SK-N-MC (cell line): ENCODE measurements around the gene SLC35A3.

Experiments
- DNase-seq: peaks from one replicate; pipeline ENCODE4 v3.0.0-alpha.2; 2011; ENCODE audit warnings: low read depth, low spot score
- H3K27ac ChIP-seq: fragments of 200-600 bp; sonication (generic); 2 replicates; pipeline ENCODE4 v1.5.1; 2016; ENCODE audit warnings: mixed run types
- H3K36me3 ChIP-seq: fragments of 200-600 bp; sonication (generic); 2 replicates; pipeline ENCODE4 v1.6.1; 2017; ENCODE audit warnings: antibody characterized with exemption, low read length, mixed read lengths; ENCODE audit not compliant: insufficient read depth
- H3K4me3 ChIP-seq: fragments of 200-600 bp; sonication (generic); 2 replicates; pipeline ENCODE4 v1.5.1; 2016
- H3K9ac ChIP-seq: fragments of 200-600 bp; sonication (generic); 2 replicates; pipeline ENCODE4 v1.8.0; 2017; ENCODE audit warnings: mixed run types, mixed read lengths; ENCODE audit not compliant: insufficient read length
- H3K9me3 ChIP-seq: fragments of 200-600 bp; sonication (generic); 2 replicates; pipeline ENCODE4 v1.6.1; 2017; ENCODE audit warnings: low read depth, mild to moderate bottlenecking, antibody characterized with exemption, low read length, moderate library complexity, mixed read lengths
- EZH2 ChIP-seq: fragments of 200-600 bp; sonication (generic); IDR thresholded peaks from one replicate; pipeline ENCODE4 v1.6.1; 2017; ENCODE audit warnings: antibody characterized with exemption
- FOXP2 ChIP-seq: optimal IDR thresholded peaks from 2 replicates; pipeline ENCODE3; 2011; ENCODE audit warnings: mild to moderate bottlenecking, moderate library complexity; ENCODE audit not compliant: insufficient read depth; ENCODE audit errors: extremely low read length, control extremely low read depth
- POLR2AphosphoS5 ChIP-seq: IDR thresholded peaks from 2 replicates; pipeline ENCODE4 v1.6.1; 2012; ENCODE audit warnings: mild to moderate bottlenecking, low read depth, low read length, borderline replicate concordance

Gene SLC35A3

GRCh38 chr1:100034470-100034869 lies 64.7 kb downstream of the SLC35A3 start:
- Histone ChIP-seq H3K36me3 (no peaks in the 10 kb centered on the region), H3K27ac (no peak overlapping the region), H3K9ac (no peak overlapping the region), H3K4me3 (no peak overlapping the region), H3K9me3 (no peaks in the 10 kb centered on the region)
- no peak for TF ChIP-seq EZH2
- no peak for TF ChIP-seq POLR2AphosphoS5
- no peak for TF ChIP-seq FOXP2
- no peak for DNase-seq

GRCh38 chr1:100035214-100035613 lies 65.4 kb downstream of the SLC35A3 start:
- no peak for TF ChIP-seq FOXP2
- TF ChIP-seq POLR2AphosphoS5: no peak
- no peak for TF ChIP-seq EZH2
- H3K36me3 ChIP-seq: no peaks in the 10 kb centered on the region
- no peaks in the 10 kb centered on the region for H3K9me3 ChIP-seq
- H3K27ac ChIP-seq: no peak overlapping the region
- H3K9ac ChIP-seq: no peak overlapping the region
- DNase-seq: no peak
- no peak overlapping the region for H3K4me3 ChIP-seq

DNA sequence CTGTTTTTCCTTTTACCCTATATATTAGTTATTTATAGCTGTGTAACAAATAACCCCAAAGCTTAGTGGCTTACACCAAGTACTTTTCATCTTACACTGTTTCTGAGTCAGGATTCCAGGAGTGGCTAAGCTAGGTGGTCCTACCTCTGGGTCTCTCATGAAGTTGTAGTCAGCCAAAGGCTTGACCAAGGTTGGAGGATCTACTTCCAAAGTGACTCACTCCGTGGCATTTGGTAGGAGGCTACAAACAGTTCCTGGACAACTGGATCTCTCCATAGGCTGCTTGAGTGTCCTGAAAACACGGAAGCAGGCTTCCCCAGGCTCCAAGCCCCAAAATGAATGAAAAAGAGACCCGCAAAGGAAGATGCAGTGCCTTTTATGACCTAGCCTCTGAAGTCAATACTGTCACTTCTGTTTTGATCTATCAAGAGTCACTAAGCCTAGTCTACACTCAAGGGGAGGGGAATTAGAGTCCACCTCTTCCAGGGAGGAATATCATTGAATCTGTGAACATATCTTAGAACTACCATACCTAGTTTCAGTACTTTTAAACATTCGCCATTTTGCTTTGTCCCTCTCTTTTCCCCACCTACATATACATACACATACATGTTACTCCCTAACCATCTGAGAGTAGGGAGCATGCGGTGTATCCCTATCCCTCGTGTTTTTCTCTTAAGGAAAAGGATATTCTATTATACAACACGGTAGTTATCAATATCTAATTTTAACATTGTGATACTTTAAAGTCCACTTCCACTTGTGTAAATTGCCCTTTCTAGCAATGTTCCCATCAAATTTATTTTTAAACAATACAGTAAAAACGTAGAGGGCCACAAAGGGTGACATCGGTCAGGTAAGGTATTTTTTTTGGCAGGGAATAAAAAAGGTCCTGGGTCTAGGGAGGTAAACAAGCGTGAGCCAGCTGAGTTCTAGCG lies 67.2 kb downstream of the SLC35A3 start:
- Histone ChIP-seq H3K4me3 (peak overlapping the region; percentile 82), H3K9ac (peak overlapping the region; percentile 91), H3K9me3 (no peaks in the 10 kb centered on the region), H3K27ac (peak overlapping the region; percentile 93), H3K36me3 (no peaks in the 10 kb centered on the region)
- TF ChIP-seq FOXP2 (no peak), EZH2 (no peak), POLR2AphosphoS5 (0 out of 2 replicates have a peak, but pooled peaks have one; percentile 20)
- no peak for DNase-seq

DNA sequence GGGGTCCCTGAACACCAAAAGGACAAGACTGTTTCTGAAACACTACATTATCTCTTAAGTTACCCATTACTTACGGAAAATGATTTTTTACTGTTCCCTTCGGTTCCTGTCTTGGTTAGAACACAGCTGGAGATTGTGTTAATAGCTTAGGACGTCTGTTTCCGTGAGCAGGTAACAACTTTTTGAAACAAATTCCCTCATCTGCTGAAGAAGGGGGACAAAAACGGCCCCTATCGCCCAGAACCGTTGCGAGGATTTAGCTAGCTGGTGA lies 67.8 kb downstream of the SLC35A3 start:
- peaks cover under 1% of the 10 kb centered on the region; the same call in 1 of the 2 replicates for H3K36me3 ChIP-seq
- peak overlapping the region; percentile 91 for H3K9ac ChIP-seq
- no peaks in the 10 kb centered on the region for H3K9me3 ChIP-seq
- H3K27ac ChIP-seq: peak overlapping the region; percentile 93
- no peak for TF ChIP-seq FOXP2
- TF ChIP-seq EZH2: no peak
- TF ChIP-seq POLR2AphosphoS5: no peak
- no peak for DNase-seq
- H3K4me3 ChIP-seq: peak overlapping the region; percentile 82

- no peak for DNase-seq
- Histone ChIP-seq H3K4me3 (peak overlapping the region; percentile 82), H3K9me3 (0 out of 2 replicates have a peak, but pooled peaks cover 3% of the 10 kb centered on the region), H3K36me3 (peaks cover 6% of the 10 kb centered on the region; the same call in 1 of the 2 replicates), H3K9ac (peak overlapping the region; percentile 91), H3K27ac (peak overlapping the region; percentile 93)
- no peak for TF ChIP-seq EZH2
- TF ChIP-seq POLR2AphosphoS5: peak; percentile 98
- no peak for TF ChIP-seq FOXP2
Observed at GRCh38 chr1:100037927-100038659, 68.3 kb downstream of the SLC35A3 start.

GRCh38 chr1:100038660-100039287 lies 69.0 kb downstream of the SLC35A3 start:
- Histone ChIP-seq H3K36me3 (peaks cover 10% of the 10 kb centered on the region), H3K4me3 (peak overlapping the region; percentile 82)
- TF ChIP-seq POLR2AphosphoS5: no peak
- TF ChIP-seq FOXP2: no peak
- TF ChIP-seq EZH2: no peak

GRCh38 chr1:100039591-100039990 lies 69.8 kb downstream of the SLC35A3 start:
- no peak for DNase-seq
- peak overlapping the region; percentile 93 for H3K27ac ChIP-seq
- peak overlapping the region; percentile 91 for H3K9ac ChIP-seq
- TF ChIP-seq EZH2 (no peak), POLR2AphosphoS5 (no peak), FOXP2 (no peak)
- 0 out of 2 replicates have a peak, but pooled peaks cover 4% of the 10 kb centered on the region for H3K9me3 ChIP-seq
- peak overlapping the region; percentile 82 for H3K4me3 ChIP-seq
- H3K36me3 ChIP-seq: peaks cover 18% of the 10 kb centered on the region

More at GRCh38 chr1:100038660-100039287, 69.0 kb downstream of the SLC35A3 start:
- Histone ChIP-seq H3K9me3 (0 out of 2 replicates have a peak, but pooled peaks cover 4% of the 10 kb centered on the region), H3K27ac (peak overlapping the region; percentile 93), H3K9ac (peak overlapping the region; percentile 91)
- no peak for DNase-seq
